HG03571 (cell line): Measurements from ENCODE around the gene CROCC.
"Not testable (repeated sequence)": the region's sequence is repeated elsewhere in the genome, so short reads cannot be mapped to it uniquely, and the experiment has no call there.

Experiments
- ATAC-seq: cut with Tn5 transposase; IDR thresholded peaks from one replicate; pipeline ENCODE4 v1.9.1; 2021; ENCODE audit not compliant: unreplicated experiment

Gene CROCC, protein sequence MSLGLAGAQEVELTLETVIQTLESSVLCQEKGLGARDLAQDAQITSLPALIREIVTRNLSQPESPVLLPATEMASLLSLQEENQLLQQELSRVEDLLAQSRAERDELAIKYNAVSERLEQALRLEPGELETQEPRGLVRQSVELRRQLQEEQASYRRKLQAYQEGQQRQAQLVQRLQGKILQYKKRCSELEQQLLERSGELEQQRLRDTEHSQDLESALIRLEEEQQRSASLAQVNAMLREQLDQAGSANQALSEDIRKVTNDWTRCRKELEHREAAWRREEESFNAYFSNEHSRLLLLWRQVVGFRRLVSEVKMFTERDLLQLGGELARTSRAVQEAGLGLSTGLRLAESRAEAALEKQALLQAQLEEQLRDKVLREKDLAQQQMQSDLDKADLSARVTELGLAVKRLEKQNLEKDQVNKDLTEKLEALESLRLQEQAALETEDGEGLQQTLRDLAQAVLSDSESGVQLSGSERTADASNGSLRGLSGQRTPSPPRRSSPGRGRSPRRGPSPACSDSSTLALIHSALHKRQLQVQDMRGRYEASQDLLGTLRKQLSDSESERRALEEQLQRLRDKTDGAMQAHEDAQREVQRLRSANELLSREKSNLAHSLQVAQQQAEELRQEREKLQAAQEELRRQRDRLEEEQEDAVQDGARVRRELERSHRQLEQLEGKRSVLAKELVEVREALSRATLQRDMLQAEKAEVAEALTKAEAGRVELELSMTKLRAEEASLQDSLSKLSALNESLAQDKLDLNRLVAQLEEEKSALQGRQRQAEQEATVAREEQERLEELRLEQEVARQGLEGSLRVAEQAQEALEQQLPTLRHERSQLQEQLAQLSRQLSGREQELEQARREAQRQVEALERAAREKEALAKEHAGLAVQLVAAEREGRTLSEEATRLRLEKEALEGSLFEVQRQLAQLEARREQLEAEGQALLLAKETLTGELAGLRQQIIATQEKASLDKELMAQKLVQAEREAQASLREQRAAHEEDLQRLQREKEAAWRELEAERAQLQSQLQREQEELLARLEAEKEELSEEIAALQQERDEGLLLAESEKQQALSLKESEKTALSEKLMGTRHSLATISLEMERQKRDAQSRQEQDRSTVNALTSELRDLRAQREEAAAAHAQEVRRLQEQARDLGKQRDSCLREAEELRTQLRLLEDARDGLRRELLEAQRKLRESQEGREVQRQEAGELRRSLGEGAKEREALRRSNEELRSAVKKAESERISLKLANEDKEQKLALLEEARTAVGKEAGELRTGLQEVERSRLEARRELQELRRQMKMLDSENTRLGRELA (N-terminal part only)

DNA sequence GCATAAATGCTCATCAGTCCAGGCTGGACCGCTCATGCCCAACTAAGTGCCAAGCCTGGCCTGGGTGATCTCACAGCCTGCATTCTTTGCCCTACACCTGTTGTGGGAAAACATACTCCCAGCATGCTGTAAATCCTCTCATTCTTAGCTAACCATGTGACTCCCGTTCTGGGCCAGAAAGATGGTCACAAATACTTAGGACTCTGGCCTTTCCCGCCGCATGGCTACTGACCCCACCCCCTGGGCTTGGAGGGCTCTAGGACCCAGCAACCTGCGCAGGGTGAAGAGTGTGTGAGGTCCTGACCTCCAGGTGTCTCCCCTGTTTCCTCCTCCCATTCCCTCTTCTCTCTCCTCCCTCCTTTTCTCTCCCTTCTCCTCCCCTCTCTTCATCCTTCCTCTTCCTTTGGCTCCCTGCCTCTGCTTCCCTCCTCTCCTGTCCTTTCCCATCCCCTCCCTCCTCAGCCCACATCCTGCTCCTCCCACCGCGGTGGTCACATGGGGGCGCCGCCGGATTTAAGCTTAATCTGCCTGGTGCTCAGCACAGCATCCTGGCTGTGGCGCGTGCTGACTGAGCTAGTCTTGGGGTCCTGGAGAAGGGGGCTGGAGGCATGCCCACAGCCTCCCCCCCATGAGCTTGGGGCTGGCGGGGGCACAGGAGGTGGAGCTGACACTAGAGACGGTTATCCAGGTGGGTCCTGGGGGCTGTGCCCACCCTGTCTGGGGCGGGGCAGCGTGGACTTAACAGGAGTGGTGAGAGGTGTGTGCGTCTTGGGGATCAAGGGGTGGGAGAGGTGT, at the start of gene CROCC:
TSS of gene CROCC (plus strand) at position 541 of the 795 bp plus-strand sequence. CDS start at position 629, 88 bp downstream.
- ATAC-seq, result no peak

DNA sequence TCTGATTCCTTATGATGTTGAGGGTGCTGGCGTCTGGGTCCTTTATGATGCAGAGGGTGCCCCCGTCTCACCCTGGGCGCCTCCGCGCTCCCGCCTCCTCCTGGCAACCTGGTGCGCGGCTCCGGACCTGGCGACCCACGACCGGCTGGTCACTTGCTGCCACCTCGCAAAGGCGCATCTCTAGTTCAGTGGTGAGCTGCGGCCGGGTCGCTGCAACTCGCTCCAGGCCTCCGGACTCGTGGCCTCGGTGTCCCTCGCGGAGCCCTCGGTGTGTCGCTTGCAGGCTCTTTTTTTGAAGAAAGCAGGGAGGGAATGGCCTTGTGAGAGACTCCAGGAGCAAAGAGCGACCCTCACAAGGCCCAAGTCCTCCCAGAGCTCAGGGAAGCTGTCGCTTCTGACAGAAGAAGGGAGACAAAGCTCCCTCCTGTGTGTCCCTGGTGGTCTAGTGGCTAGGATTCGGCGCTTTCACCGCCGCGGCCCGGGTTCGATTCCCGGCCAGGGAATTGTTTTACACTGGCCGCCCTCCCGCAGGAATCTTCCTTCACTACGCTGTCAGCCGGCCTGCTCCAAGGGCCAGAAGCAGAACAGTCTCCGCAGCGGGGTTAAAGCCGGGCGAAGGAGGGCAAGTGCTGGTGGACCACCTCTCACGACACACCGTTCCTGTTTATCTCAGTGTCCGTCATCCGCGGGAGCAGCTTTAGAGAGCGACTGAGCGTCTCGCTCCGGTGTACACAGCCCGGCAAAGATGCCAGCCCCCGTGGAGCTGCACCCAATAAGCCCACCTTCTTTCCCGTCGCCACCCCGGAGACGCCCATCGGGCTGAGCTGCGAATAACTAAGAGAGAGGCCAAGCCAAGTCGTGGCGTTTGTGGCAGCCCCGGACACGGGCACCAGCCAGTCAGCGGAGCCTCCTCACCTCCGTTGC, 49.3 kb upstream of the CROCC start:
- ATAC-seq, result not testable (repeated sequence)

DNA sequence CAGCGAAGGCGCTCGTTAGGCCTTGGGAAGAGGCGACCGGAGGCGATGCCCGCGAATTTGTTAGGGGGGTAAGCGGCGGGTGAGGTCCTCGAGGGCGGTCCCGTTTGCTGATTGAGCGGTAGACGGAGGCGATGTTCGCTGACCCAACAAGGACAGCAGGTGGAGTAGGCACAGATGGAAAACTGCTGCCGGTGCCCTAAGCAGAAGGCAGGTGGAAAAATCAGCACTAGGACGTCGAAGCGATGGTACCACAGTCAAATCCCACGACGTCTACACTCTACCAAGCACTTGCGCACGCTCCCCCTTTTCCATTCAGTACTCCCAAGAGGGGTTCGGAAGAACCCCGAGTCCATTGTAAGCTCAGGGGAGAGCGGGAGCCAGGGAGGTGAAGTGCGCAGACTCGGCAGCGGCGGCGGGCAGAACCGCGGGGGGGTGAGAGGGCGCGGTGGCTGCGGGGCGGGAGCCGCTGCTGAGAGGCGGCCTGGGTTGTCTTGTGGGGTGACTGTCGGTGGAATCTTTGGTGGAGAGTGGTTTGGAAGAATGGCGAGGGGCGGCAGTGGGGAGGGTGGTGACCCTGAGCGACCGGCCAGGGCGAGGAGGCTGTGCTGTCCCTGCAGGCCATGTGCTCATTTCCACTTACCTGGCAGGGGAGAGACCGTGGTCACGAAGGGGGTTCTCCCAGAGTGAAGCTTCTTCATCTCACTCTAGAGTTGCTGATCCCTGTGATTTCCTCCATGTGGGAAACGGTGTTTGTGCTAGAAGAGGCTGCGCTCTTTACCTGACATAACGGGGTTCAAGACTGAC, 48.5 kb upstream of the CROCC start:
- ATAC-seq, result not testable (repeated sequence)

DNA sequence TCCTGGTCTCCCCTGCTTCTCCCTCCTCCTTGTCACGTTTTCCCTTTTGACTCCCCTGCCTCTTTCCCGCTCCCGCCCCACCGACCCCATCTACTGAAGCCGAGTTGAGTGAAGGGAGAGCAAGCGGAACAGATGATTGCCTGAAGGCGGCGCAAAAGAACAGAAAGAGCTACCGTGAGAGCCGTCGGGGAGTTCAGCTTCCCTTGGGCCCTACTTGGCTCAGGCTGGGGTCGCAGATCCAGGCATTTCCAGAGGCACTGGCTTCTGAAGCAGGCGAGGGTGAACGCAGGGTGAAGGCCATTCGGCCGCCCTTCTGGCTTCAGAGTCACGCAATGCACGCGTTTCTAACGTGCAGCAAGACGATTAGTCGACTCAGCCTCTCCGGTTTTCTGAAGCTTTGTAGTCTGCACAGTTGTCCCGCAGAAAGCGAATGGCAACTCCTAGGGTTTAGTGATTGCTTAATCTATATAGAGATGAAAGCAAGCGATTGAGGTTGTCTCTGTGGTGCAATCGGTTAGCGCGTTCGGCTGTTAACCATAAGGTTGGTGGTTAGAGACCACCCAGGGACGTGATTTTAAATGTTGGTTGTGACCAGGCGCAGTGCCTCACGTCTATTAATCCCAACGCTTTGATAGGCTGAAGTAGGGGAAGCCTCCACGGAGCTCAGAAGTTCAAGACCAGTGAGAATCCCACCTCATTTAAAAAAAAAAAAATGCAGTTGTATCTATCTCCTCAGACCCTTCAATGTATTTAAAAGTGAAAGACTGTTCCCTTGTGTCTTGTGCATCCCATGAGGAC, 46.6 kb upstream of the CROCC start:
- ATAC-seq, result not testable (repeated sequence)

DNA sequence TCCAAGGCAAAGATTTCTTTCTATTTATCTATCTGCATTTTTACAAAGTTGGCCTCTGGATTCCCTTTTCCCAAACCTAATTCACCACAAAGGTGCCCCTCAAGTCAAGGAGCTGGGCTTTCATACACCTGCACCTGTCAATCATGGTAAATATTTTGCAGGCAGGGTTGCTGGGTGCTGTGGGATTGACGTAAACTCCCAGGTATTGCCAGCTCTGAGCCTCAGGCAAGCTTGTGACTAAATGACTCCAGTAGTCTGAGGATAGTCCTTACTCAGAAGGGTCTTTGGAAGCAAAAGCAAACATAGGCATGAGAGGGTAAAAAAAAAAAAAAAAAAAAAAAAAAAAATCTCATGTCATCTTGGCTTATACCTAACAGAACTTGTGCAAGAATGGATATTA, 40.0 kb upstream of the CROCC start:
- not testable (repeated sequence) for ATAC-seq

DNA sequence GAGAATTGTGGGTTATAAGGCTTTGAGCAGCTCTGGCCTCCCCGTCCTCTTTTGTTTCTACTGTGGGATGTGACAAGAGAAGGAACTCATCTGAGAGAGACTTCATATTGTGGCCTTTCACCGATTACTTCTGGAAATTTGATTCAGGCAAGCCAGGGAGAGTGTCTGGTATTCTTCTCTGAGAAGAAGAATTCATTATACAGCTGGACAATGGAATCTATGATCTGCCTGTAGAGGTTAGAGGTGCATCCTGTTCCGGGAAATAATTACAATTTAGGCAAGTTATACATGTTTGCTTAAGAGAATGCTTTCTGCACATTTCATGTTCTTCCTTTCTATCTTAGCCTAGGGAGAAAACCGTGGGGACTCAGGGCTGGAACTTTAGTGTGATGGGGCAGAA, 38.7 kb upstream of the CROCC start:
- ATAC-seq, result no peak

DNA sequence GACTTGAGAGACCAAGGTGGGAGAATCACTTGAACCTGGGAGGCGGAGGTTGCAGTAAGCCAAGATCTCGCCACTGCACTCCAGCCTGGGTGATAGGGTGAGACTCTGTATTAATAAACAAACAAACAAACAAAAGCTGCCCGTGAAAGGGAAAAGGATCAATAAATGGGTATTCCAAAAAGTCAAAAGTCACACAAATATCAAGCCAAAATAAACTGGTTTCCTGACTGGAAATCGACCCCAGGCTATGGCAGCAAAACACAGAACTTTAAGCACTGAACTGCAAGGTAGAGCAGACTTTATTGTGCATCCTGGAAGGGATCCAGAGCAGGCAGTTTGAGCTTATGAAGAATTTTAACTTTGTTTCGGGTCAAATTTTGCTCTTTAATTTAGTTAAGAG, 37.2 kb upstream of the CROCC start:
- not testable (repeated sequence) for ATAC-seq

DNA sequence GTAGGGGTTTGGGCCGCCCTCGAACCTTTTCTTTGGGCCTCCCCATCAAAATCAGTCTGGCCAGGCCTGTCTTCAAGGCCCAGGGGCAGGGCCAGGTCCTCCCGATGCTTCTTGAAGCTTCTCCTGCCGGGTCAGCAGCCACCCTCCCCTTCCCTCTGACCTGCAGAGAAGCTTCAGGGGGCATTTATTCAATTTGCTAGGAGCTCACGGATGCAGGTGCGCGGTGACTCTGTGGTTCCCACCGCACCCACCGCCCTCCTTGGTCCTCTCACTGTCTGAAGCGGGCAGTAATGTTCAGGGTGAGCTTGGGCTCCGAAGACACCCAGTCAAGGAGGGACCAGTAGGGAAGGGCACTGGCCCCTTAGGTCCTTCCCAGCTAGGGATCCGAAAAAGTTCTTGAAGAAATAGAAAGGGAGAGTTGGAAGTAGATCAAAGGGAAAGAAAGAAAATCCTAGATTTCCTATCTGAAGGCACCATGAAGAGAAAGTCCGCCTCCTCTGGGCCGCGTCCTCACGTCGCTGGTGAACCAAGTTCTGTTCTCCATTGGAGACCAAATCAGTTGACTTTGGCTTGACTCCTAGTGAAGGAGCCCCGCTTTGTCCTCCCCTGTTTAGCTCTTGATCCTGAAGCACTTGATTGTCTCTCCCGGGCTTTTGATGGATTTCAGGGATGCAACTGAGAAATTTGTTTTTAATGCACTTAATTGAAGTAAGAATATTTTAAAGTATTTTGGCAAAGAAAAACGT, 34.7 kb upstream of the CROCC start:
- ATAC-seq, result no peak

DNA sequence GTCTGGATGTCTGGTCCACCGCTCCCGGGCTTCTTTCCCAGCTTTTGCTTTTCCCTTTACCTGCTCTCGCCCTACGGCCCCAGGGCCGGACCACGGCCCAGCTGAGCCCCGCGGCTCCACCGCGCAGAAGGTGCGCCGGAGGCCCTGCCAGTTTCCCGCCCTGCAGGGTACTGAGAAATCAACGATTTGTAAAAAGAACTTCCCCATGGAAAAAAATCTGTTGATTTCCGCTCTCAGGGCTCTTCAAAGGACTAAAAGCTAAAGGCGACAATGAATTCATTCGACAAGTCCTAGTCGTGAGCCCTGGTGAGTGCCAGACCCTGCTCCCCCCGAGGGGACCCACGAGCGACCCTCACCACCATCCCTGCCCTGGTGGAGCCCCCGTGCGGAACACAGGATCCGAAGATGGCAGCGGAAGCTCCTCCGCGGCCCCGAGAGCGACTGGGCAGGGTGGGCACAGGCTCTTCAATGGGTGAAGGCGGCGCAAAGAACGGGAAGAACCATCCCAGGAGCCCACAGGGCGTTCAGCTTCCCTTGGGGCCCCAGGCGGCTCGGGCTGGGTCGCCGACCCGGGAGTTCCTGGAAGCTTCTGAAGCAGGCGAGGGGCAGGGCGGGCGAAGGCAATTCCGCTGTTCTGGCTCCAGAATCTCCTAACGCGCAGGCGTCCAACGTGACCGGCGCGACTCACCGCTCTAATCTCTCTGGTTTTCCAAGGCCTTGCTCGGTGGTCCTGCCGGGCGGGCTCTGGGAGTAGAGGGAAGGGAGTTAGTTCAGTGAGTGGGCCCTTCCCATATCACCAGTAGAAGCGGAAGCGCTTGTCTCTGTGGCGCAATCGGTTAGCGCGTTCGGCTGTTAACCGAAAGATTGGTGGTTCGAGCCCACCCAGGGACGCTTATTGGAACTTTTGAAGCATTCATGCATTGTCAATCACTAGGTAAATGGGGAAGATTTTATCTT, 32.6 kb upstream of the CROCC start:
- ATAC-seq, result no peak

DNA sequence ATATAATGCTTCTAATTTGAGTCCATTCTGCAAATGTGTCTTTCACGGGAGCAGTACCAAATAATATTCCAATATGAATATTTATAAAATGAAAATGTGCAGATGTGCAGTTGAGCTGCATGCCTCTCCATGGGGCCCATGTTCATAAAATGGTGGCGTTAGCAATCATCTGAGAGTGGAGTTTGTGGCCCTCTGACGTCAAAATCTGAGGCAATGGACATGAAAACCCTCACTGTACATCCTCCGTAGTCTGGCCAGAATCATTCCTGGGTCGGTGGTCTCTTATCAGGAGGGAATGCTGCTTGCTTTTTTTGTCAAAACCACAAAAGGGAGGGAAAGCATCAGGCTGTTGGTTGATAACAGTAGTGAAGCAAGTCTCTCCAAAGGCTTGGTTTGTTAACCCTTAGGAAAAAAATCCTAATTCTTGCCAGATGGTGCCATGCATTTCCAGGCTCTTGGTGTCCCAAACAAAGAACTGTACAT, 31.2 kb upstream of the CROCC start:
- ATAC-seq, result not testable (repeated sequence)

DNA sequence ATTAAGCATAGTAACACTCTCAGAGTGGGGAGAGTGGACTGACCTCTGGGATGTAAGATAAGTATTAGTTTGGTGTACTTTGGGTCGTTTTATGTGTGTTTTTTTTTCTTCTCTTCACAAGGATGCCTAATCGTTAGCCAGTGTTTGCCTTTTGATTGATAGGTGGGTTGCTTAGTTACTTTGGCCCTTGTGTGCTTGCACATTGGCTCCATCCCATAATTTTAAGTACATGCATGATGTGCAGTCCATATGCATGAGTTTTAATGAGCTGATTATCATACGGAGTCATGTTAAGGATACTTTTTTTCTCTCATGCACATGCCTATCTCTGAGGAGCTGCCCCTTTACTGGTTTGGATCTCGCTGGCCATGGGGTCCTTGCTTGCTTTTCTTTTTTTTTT, 30.7 kb upstream of the CROCC start:
- not testable (repeated sequence) for ATAC-seq

DNA sequence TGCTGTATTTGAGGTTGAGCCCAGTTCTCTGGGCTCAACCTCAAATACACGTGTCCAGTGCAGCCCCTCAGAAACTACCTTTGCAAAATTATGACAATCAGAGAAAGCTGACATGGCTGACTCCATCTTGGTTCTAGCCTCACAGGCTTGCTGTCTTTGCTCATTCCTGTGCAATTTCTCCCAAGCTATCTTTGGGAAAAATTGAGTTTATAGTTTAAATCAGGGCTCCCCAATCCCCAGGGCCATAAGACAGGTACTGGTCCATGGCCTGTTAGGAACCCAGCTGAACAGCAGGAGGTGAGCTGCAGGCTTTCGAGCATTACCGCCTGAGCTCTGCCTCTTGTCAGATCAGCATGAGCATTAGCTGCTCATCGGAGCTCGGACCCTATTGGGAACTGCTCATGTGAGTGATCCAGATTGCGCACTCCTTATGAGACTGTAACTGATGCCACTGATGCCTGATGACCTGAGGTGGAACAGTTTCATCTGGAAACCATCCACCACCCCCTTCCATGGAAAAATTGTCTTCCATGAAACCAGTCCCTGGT, 28.7 kb upstream of the CROCC start:
- not testable (repeated sequence) for ATAC-seq

DNA sequence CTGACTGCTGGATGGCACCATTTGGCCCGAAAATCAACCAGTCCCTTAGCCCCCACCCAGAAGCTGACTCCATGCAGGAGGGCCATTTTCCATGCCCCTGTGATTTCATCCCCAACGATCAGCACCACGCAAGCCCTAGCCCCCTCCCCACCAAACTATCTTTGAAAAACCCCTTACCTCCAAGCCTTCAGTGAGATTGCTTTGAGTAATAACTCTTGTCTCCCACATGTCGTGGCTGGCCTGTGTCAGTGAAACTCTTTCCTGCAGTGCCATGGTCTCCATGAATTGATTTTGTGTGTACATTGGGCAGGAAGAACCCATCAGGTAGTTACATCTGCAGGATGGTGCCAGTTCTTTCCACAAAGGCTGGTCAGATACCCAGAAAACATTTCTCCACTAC, 27.9 kb upstream of the CROCC start:
- ATAC-seq, result not testable (repeated sequence)

DNA sequence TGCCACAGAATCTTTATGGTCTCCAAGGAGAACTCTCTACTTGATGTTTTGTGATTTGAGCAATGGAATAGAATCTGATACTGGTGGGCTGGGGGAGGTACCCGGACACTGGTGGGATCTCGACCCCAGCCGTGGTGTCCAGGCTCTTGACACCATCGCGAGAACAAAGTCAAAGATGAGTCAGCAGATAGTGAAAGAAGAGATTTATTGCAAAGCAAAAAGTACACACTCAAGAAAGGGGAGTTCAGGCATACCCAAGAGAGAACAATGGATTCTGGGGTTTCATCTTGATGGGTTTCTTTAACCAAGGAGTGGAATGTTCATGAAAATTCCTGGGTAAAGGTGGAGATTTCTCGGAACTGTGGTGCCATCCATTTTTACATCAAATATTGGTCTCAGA, 27.4 kb upstream of the CROCC start:
- not testable (repeated sequence) for ATAC-seq

DNA sequence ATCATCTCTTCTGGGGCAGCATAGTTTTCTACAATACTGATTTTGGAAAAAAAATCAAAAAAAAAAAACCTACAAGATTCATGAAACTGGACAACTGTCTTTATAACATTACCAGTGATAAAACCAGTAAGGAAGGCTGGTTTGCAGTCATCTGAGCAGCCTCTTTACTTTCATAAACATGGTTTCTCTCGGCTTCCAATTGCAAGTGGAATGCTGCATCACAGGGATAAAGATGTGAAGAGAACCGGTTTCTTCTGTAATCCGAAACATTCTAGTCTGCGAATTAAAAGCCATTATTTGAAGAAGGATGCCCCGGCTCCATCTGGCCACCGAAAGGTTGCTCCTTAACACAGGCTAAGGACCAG, 26.5 kb upstream of the CROCC start:
- not testable (repeated sequence) for ATAC-seq
